GM21381 (cell line): ENCODE data around the gene ZMYND19.
"Not testable (repeated sequence)": the region's sequence is repeated elsewhere in the genome, so short reads cannot be mapped to it uniquely, and the experiment has no call there.

Experiments
- ATAC-seq: cut with Tn5 transposase; IDR thresholded peaks from one replicate; pipeline ENCODE4 v1.9.1; 2021; ENCODE audit warnings: mild to moderate bottlenecking, moderate library complexity; ENCODE audit not compliant: unreplicated experiment

The ZMYND19 gene

DNA sequence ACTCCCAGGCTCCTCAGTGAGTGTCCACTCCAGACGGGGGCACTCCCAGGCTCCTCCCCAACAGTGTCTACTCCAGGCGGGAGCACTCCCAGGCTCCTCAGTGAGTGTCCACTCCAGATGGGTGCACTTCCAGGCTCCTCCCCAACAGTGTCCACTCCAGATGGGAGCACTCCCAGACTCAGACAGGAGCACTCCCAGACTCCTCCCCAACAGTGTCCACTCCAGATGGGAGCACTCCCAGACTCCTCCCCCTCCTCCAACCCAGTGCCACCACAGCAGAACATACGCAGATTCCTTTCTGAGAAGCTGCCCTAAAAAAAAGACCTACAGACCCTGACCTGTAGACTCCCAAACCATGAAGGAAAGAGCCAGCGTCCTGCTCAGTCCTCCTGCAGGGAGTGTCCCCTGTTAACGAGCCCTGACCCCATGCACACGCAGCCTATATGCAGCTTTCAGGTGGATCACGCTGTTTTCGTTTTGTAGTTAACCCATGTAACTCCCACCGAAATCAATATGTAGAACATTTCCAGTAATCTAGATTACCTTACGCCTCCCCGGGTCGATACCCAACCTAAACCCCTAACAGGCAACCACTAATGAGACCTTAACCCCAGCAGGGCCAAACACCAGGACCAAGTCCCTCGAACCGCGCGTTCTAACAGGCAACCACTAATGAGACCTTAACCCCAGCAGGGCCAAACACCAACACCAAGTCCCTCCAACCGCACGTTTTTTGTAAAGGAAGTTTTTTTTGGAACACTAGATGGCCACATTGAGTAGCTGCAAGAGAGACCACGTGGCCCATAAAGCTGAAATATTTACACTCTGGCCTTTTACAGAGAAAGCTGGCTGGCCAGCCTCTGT lies 55.8 kb downstream of the ZMYND19 start:
- no peak for ATAC-seq

DNA sequence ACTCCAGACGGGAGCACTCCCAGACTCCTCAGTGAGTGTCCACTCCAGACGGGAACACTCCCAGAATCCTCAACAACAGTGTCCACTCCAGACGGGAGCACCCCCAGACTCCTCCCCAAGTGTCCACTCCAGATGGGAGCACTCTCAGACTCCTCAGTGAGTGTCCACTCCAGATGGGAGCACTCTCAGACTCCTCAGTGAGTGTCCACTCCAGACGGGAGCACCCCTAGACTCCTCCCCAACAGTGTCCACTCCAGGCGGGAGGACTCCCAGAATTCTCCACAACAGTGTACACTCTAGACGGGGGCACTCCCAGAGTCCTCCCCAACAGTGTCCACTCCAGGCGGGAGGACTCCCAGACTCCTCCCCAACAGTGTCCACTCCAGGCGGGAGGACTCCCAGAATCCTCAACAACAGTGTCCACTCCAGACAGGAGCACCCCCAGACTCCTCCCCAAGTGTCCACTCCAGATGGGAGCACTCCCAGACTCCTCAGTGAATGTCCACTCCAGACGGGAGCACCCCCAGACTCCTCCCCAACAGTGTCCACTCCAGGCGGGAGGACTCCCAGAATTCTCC lies 57.3 kb downstream of the ZMYND19 start:
- not testable (repeated sequence) for ATAC-seq
